HG03045 (cell line): ENCODE results near the gene MMD.
"Not testable (repeated sequence)": the region's sequence is repeated elsewhere in the genome, so short reads cannot be mapped to it uniquely, and the experiment has no call there.

Experiments used
- ATAC-seq: cut with Tn5 transposase; IDR thresholded peaks from one replicate; pipeline ENCODE4 v1.9.1; 2021; ENCODE audit warnings: mild to moderate bottlenecking, moderate library complexity; ENCODE audit not compliant: unreplicated experiment

MMD gene

DNA sequence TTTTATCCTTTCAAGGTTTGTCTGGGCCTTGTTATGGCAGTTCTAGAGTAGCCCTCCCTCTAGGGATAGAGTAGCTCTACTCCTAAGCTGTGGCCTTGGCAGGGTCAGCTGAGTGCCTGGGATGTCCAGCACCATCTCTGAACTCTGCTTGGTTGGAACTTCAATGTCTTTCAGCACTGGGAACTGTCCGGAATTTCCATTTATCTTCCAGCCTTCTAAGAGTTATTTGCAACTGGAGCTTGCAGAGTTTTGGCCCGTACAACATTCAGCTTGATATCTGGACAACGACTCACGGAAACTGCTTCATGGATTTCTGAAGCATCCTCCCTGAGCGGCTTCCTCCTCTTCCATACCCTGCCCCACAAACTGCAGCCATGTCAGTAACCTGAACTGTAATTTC, 22.9 kb downstream of the MMD start:
- ATAC-seq: no peak

DNA sequence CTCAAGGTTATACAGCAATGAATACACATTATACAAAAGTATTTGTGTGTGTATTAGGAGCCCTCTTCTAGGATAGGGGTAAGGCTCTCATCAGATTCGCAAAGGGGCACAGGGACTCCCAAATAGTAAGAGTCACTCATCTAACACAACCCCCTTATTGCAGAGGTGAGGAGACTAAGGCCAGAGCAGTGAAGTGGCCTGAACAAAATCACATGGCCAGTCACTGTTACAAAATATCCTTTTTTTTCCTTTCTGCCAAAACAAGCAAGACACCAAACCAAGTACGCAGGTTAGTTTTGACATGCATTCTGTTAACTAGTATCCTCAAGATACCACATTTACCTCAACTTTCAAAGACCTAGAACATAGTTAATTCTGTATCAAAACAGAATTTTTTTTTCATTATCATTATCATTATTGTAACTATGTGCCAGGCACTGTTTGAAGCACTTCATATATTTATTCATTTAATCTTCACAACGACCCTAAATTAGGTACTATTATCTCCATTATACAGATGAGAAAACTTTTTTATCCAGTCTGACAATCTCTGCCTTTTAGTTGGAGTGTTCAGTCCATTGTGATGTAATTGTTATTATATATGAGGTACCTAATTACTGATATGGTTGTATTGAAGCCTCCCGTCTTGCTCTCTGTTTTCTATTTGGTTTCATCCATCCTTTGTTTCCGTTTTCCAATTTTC, 25.7 kb downstream of the MMD start:
- no peak for ATAC-seq

GRCh38 chr17:55394357-55395021, 27.1 kb downstream of the MMD start:
- no peak for ATAC-seq

DNA sequence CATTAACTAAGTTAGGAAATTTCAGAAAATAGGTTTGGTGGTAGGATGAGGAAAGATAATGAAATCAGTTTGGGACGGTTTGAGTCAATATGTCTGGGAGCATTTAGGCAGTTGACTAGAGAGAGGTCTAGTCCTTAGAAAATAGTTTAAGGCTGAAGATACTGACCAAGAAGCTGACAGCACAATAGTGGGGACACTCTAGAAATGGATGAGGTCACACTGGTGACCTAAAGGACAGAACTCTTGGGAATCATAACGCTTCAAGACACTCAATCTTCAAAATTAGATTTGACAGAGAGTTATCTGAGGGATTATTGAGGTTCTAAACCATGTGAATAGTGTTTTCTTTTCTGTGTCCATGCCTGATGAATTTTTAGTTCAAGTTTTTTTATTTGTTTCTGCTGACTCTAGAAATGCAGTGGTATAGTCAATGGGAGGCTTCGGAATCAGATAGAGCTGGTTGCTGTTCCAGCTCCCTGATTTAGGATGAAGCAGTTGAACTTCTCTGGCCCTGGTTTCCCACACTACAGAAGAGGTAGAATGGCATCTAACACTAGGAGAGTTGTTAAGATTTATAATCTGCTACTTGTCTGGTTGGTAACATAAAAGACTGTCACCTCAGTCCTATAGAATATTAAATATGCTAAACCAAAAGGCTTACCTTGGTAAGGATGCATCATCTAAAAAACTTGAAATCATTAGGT, 29.7 kb downstream of the MMD start:
- ATAC-seq: no peak

GRCh38 chr17:55391244-55391757, 30.3 kb downstream of the MMD start:
- ATAC-seq: no peak

DNA sequence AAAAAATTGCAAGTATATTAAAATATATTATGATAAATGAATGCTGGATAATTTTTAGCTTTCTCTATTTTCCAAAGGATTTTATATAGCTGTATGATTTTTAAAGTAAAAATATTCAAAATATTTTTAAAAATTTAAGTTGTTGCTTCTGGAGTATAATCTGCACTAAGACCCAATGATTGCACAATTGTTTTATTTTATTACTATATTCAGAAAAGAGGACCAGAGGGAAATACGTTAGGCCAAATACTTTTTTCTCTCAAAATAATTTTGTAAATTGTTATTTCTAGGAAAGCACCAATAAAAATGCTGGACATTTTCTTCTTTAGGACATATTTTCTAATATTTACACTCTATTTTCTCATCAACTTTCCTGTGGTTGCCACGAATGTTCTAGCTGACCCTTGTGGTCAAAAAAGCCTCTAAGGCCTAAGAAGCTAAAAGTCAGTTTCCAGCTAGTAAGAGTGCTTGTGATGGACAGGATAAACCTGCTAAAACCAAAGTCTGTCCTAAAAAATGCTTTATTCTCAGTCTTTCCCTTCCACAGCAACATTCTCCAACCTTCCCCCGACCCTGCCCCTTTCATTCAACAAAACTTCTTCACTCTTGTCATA, 31.2 kb downstream of the MMD start:
- ATAC-seq: no peak

DNA sequence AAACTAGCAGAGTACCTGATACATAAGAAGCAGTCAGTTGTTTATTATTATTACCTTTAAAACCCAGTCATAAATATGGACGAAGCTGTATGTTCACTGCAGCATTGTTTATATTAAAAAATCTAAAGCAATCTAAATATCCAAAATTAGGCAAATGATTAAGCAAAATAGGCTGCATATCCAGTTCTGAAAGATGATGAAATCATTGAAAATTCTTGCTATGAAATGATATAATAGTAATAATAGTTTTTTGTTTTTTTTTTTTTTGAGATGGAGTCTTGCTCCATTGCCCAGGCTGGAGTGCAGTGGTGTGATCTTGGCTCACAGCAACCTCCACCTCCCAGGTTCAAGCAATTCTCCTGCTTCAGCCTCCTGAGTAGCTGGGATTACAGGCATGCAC, 31.9 kb downstream of the MMD start:
- ATAC-seq: not testable (repeated sequence)

DNA sequence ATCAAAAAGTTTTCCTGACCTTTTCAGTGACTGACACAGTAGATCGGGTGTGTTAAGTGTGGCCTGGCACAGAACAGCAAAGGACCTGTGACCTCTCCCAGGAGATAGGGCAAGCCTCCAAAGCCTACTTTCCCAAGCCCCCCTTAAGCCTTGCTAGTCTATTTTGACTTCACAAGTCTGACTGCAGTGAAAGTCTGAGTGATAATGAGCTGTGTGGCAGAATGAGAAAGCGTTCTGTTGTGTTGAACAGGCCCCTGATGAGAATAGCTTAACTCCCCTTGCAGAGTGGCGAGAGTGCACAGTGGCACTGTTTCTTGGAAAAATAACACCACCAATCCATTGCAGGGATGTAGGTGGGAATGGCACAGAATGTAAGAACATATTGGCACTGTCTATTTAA, 32.8 kb downstream of the MMD start:
- ATAC-seq: no peak

DNA sequence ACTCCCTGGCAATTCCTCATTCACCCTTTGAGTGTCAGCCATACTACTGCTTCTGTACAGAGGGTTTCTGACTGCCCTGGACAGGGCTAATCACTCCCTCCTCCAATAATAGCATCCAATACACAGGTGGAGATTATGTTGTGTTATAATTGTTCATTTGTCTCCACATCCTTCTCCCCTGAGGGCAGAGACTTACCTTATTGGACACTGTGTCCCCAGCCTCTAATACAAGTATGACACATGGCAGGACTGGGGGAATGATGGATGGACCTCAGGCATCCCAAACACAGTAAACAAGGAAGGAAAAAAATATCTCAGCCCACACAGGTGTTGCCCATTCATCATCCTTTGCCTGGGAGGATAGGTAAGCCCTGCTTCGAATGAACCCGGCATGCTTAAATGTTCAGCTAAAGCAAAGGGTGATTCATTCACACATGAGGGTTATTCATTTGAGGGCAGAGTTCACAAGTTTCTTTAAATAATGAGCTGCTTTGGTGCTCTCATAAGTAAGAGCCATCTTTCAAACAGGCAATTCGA, 34.8 kb downstream of the MMD start:
- no peak for ATAC-seq

GRCh38 chr17:55384643-55385232, 36.9 kb downstream of the MMD start:
- no peak for ATAC-seq

DNA sequence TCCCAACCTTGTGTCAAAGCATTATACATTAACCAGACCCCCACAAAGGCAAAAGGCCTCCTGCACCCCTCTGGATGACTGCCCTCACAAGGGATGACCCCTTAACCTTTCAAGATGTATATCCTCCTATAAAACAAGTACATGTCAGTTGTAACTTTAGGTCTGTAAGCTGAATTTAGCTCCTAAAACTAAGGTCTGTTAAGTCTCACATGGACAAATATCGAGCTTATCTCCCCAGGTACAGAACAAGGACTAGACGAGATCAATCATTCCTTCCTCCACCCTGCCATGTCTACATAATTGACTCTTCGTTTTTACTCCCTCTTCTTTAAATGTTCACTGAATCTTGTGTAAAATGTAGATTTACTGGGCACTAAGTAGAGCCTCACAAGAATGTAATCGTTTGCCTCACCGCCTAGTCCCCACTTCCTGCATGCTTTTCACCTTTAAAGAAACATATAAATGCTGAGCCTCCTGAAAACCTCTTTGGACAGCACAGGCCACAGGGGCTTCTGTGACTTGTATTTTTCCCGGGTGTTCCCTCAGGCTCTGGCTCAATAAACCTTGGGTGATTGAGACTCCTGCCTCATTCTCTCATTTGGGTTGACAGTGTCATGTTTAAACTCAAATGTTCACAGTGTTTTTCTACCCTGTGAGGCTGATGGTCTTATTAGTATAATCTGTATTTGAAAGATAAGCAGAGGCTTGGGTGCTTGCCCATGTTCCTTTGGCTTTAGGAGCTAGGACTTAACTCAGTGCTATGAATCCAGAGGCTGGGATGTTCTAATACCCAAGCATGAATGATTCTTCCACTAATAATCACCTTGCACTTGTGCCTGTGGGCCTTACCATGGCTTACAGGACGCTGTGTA, 37.6 kb downstream of the MMD start:
- ATAC-seq: no peak

GRCh38 chr17:55381017-55381770, 40.4 kb downstream of the MMD start:
- no peak for ATAC-seq

- no peak for ATAC-seq
Observed at GRCh38 chr17:55377671-55378275, 43.9 kb downstream of the MMD start.

- ATAC-seq: no peak
Observed at GRCh38 chr17:55368706-55369105, 52.9 kb downstream of the MMD start.

GRCh38 chr17:55366020-55366481, 55.6 kb downstream of the MMD start:
- no peak for ATAC-seq

- no peak for ATAC-seq
Observed at GRCh38 chr17:55363033-55363432, 58.6 kb downstream of the MMD start.

GRCh38 chr17:55360971-55361370, 60.7 kb downstream of the MMD start:
- no peak for ATAC-seq

GRCh38 chr17:55356434-55357328, 65.0 kb downstream of the MMD start:
- peak; percentile 89 for ATAC-seq
